Nephron progenitor cell (in vitro differentiated cells): ENCODE data around the gene RNASE12.

Source experiments
- DNase-seq: peaks from one replicate; pipeline ENCODE4 v3.0.0; 2021
- H3K27ac Mint-ChIP-seq: 2 replicates; pipeline ENCODE4 v1.8.0; 2021; ENCODE audit warnings: mild to moderate bottlenecking, moderate library complexity, mixed read lengths
- H3K27me3 Mint-ChIP-seq: 2 replicates; pipeline ENCODE4 v1.8.0; 2021; ENCODE audit warnings: mild to moderate bottlenecking, low read depth, mixed read lengths; ENCODE audit not compliant: poor library complexity
- H3K36me3 Mint-ChIP-seq: 2 replicates; pipeline ENCODE4 v1.8.0; 2021; ENCODE audit warnings: low read depth, mixed read lengths
- H3K4me1 Mint-ChIP-seq: 2 replicates; pipeline ENCODE4 v1.8.0; 2021; ENCODE audit warnings: mixed read lengths
- H3K4me3 Mint-ChIP-seq: 2 replicates; pipeline ENCODE4 v1.8.0; 2021; ENCODE audit warnings: mild to moderate bottlenecking, moderate library complexity, mixed read lengths
- H3K9me3 Mint-ChIP-seq: 2 replicates; pipeline ENCODE4 v1.8.0; 2021; ENCODE audit warnings: mild to moderate bottlenecking, moderate library complexity, mixed read lengths
- CTCF ChIP-seq: fragments of 200-600 bp; sonication (generic); IDR thresholded peaks from 2 replicates; pipeline ENCODE4 v1.5.0; 2021; ENCODE audit warnings: antibody characterized with exemption

Gene RNASE12

GRCh38 chr14:20591235-20591634 is at the start of gene RNASE12:
Gene RNASE12 (minus strand): TSS chr14:20591376. CDS start chr14:20590723, 653 bp downstream.
- DNase-seq, result no peak
- no peaks in the 10 kb centered on the region for H3K36me3 Mint-ChIP-seq
- no peaks in the 10 kb centered on the region for H3K9me3 Mint-ChIP-seq
- H3K4me1 Mint-ChIP-seq, result no peaks in the 10 kb centered on the region
- no peak within 1 kb of the TSS for H3K4me3 Mint-ChIP-seq
- no peak for TF ChIP-seq CTCF
- H3K27ac Mint-ChIP-seq, result no peak within 1 kb of the TSS
- H3K27me3 Mint-ChIP-seq, result peaks cover 3% of the 10 kb centered on the region

GRCh38 chr14:20632831-20633691 is 41.9 kb upstream of the RNASE12 start:
- Mint-ChIP-seq H3K27ac (peak overlapping the region; percentile 39), H3K27me3 (peaks cover 87% of the 10 kb centered on the region), H3K4me3 (peak overlapping the region; percentile 91), H3K36me3 (no peaks in the 10 kb centered on the region), H3K9me3 (peaks cover 32% of the 10 kb centered on the region), H3K4me1 (peaks cover 28% of the 10 kb centered on the region)
- no peak for TF ChIP-seq CTCF
- peak; percentile 73 for DNase-seq

GRCh38 chr14:20632448-20632830 is 41.3 kb upstream of the RNASE12 start:
- TF ChIP-seq CTCF, result no peak

GRCh38 chr14:20631880-20632389 is 40.8 kb upstream of the RNASE12 start:
- Mint-ChIP-seq H3K9me3 (peaks cover 32% of the 10 kb centered on the region), H3K27ac (no peak overlapping the region), H3K27me3 (peaks cover 92% of the 10 kb centered on the region), H3K4me3 (peak overlapping the region; percentile 91), H3K4me1 (peaks cover 39% of the 10 kb centered on the region), H3K36me3 (no peaks in the 10 kb centered on the region)
- no peak for TF ChIP-seq CTCF
- peak; percentile 56 for DNase-seq

More at GRCh38 chr14:20632448-20632830, 41.3 kb upstream of the RNASE12 start:
- no peak overlapping the region for H3K27ac Mint-ChIP-seq
- no peaks in the 10 kb centered on the region for H3K36me3 Mint-ChIP-seq
- peaks cover 34% of the 10 kb centered on the region for H3K4me1 Mint-ChIP-seq
- H3K4me3 Mint-ChIP-seq, result peak overlapping the region; percentile 91
- H3K9me3 Mint-ChIP-seq, result peaks cover 32% of the 10 kb centered on the region
- H3K27me3 Mint-ChIP-seq, result peaks cover 90% of the 10 kb centered on the region
- DNase-seq, result no peak

- H3K9me3 Mint-ChIP-seq, result peaks cover 31% of the 10 kb centered on the region
- TF ChIP-seq CTCF, result no peak
- H3K36me3 Mint-ChIP-seq, result no peaks in the 10 kb centered on the region
- H3K4me1 Mint-ChIP-seq, result peaks cover 46% of the 10 kb centered on the region
- peak overlapping the region; percentile 91 for H3K4me3 Mint-ChIP-seq
- H3K27ac Mint-ChIP-seq, result no peak overlapping the region
- peaks cover 94% of the 10 kb centered on the region for H3K27me3 Mint-ChIP-seq
- DNase-seq, result peak; percentile 75
Observed at GRCh38 chr14:20631023-20631879, 40.1 kb upstream of the RNASE12 start.
